Measurements from ENCODE around the gene EOLA1.

GRCh38 chrX:149518236-149518635 is 22.6 kb upstream of the EOLA1 start:
- TF ChIP-seq CTCF (IDR thresholded peaks at IDR 0.05) (no peak), POLR2A (IDR thresholded peaks at IDR 0.05) (no peak)
